DMS 273 treated with DMSO at 0.1 percent for 48 hours (cell line): ENCODE measurements around the gene COX7A2L.

Source experiments
- DNase-seq: peaks from one replicate; lab custom pipeline; 2025; lab: John Stamatoyannopoulos, UW

The COX7A2L gene

GRCh38 chr2:42317945-42318344 lies 43.1 kb downstream of the COX7A2L start:
- no peak for DNase-seq

- DNase-seq = no peak
Measured at GRCh38 chr2:42317486-42317885, 43.5 kb downstream of the COX7A2L start.

GRCh38 chr2:42316910-42317309 lies 44.1 kb downstream of the COX7A2L start:
- no peak for DNase-seq

GRCh38 chr2:42315844-42316470 lies 45.1 kb downstream of the COX7A2L start:
- DNase-seq = no peak

GRCh38 chr2:42314892-42315468 lies 46.0 kb downstream of the COX7A2L start:
- DNase-seq = no peak

- no peak for DNase-seq
Measured at GRCh38 chr2:42312106-42312505, 48.9 kb downstream of the COX7A2L start.

- no peak for DNase-seq
Measured at GRCh38 chr2:42310007-42310515, 51.0 kb downstream of the COX7A2L start.

GRCh38 chr2:42309366-42309765 lies 51.7 kb downstream of the COX7A2L start:
- DNase-seq = no peak

GRCh38 chr2:42307180-42307579 lies 53.8 kb downstream of the COX7A2L start:
- DNase-seq = no peak

GRCh38 chr2:42304059-42304713 lies 56.8 kb downstream of the COX7A2L start:
- no peak for DNase-seq

GRCh38 chr2:42303252-42303651 lies 57.8 kb downstream of the COX7A2L start:
- DNase-seq = no peak

GRCh38 chr2:42300527-42300926 lies 60.5 kb downstream of the COX7A2L start:
- no peak for DNase-seq
